ACC112 (cell line): Measurements from ENCODE around the gene HSF4.

Experiments
- H2AFZ ChIP-seq: fragments of 200-600 bp; sonication (generic); one replicate; pipeline ENCODE4 v1.6.0; 2017; ENCODE audit warnings: antibody characterized with exemption, low read length; ENCODE audit not compliant: unreplicated experiment
- H3K27ac ChIP-seq: fragments of 200-600 bp; sonication (generic); 2 replicates; pipeline ENCODE4 v1.5.1; 2014; ENCODE audit warnings: low read depth, mild to moderate bottlenecking, antibody characterized with exemption, low read length, moderate library complexity
- H3K27me3 ChIP-seq: fragments of 200-600 bp; sonication (generic); 2 replicates; pipeline ENCODE4 v1.6.1; 2014; ENCODE audit warnings: mild to moderate bottlenecking, antibody characterized with exemption, low read length, moderate library complexity, mixed read lengths; ENCODE audit not compliant: insufficient read depth
- H3K36me3 ChIP-seq: fragments of 200-600 bp; sonication (generic); 2 replicates; pipeline ENCODE4 v1.6.1; 2016; ENCODE audit warnings: mild to moderate bottlenecking, antibody characterized with exemption, low read length, moderate library complexity, mixed read lengths; ENCODE audit not compliant: insufficient read depth
- H3K4me1 ChIP-seq: fragments of 200-600 bp; sonication (generic); one replicate; pipeline ENCODE4 v1.6.1; 2016; ENCODE audit warnings: low read length, mixed read lengths; ENCODE audit not compliant: insufficient read depth, unreplicated experiment, control insufficient read depth
- H3K4me3 ChIP-seq: fragments of 200-600 bp; sonication (generic); 2 replicates; pipeline ENCODE4 v1.5.1; 2014; ENCODE audit warnings: mild to moderate bottlenecking, low read depth, low read length
- H3K79me2 ChIP-seq: fragments of 200-600 bp; sonication (generic); one replicate; pipeline ENCODE4 v1.6.0; 2016; ENCODE audit warnings: low read length; ENCODE audit not compliant: control insufficient read depth, unreplicated experiment, insufficient read depth

HSF4 gene

GRCh38 chr16:67141391-67141790 lies 23.2 kb upstream of the HSF4 start:
- Histone ChIP-seq H3K27ac (no peak overlapping the region), H3K4me1 (no peaks in the 10 kb centered on the region), H3K27me3 (no peaks in the 10 kb centered on the region), H3K79me2 (no peaks in the 10 kb centered on the region), H3K36me3 (peaks cover 23% of the 10 kb centered on the region), H2AFZ (no peak overlapping the region), H3K4me3 (no peak overlapping the region)

- H3K79me2 ChIP-seq, result no peaks in the 10 kb centered on the region
- H3K4me1 ChIP-seq, result no peaks in the 10 kb centered on the region
- H3K27me3 ChIP-seq, result no peaks in the 10 kb centered on the region
- no peak overlapping the region for H2AFZ ChIP-seq
- peaks cover 24% of the 10 kb centered on the region for H3K36me3 ChIP-seq
- no peak overlapping the region for H3K4me3 ChIP-seq
- H3K27ac ChIP-seq, result no peak overlapping the region
Measured at GRCh38 chr16:67142342-67142741, 22.2 kb upstream of the HSF4 start.

- H3K4me3 ChIP-seq, result no peak overlapping the region
- H3K27me3 ChIP-seq, result no peaks in the 10 kb centered on the region
- no peak overlapping the region for H2AFZ ChIP-seq
- peaks cover 35% of the 10 kb centered on the region for H3K36me3 ChIP-seq
- H3K79me2 ChIP-seq, result peaks cover 6% of the 10 kb centered on the region
- H3K4me1 ChIP-seq, result no peaks in the 10 kb centered on the region
- H3K27ac ChIP-seq, result no peak overlapping the region
Measured at GRCh38 chr16:67144943-67145342, 19.6 kb upstream of the HSF4 start.

- Histone ChIP-seq H3K4me3 (no peak overlapping the region), H3K36me3 (peaks cover 28% of the 10 kb centered on the region), H3K4me1 (no peaks in the 10 kb centered on the region), H2AFZ (no peak overlapping the region), H3K27me3 (no peaks in the 10 kb centered on the region), H3K27ac (no peak overlapping the region), H3K79me2 (peaks cover 6% of the 10 kb centered on the region)
Measured at GRCh38 chr16:67145746-67146145, 18.8 kb upstream of the HSF4 start.

GRCh38 chr16:67146523-67147357 lies 17.8 kb upstream of the HSF4 start:
- Histone ChIP-seq H3K4me3 (no peak overlapping the region), H3K79me2 (peaks cover 6% of the 10 kb centered on the region), H3K4me1 (peaks cover 7% of the 10 kb centered on the region), H3K36me3 (peaks cover 20% of the 10 kb centered on the region; the same call in 1 of the 2 replicates), H2AFZ (no peak overlapping the region), H3K27ac (no peak overlapping the region), H3K27me3 (no peaks in the 10 kb centered on the region)

- H3K4me1 ChIP-seq, result peaks cover 7% of the 10 kb centered on the region
- no peak overlapping the region for H3K27ac ChIP-seq
- no peak overlapping the region for H3K4me3 ChIP-seq
- peaks cover 6% of the 10 kb centered on the region for H3K79me2 ChIP-seq
- peaks cover 20% of the 10 kb centered on the region; the same call in 1 of the 2 replicates for H3K36me3 ChIP-seq
- no peak overlapping the region for H2AFZ ChIP-seq
- H3K27me3 ChIP-seq, result no peaks in the 10 kb centered on the region
Measured at GRCh38 chr16:67147437-67148140, 17.0 kb upstream of the HSF4 start.

GRCh38 chr16:67148221-67148620 lies 16.3 kb upstream of the HSF4 start:
- peaks cover 6% of the 10 kb centered on the region for H3K79me2 ChIP-seq
- H2AFZ ChIP-seq, result no peak overlapping the region
- H3K4me1 ChIP-seq, result peaks cover 7% of the 10 kb centered on the region
- no peak overlapping the region for H3K27ac ChIP-seq
- peaks cover 20% of the 10 kb centered on the region; the same call in 1 of the 2 replicates for H3K36me3 ChIP-seq
- H3K27me3 ChIP-seq, result no peaks in the 10 kb centered on the region
- no peak overlapping the region for H3K4me3 ChIP-seq

- Histone ChIP-seq H3K27me3 (no peaks in the 10 kb centered on the region), H3K27ac (no peak overlapping the region), H3K36me3 (peaks cover 18% of the 10 kb centered on the region; the same call in 1 of the 2 replicates)
Measured at GRCh38 chr16:67148656-67149275, 15.8 kb upstream of the HSF4 start.

GRCh38 chr16:67149276-67150046 lies 15.1 kb upstream of the HSF4 start:
- Histone ChIP-seq H3K4me1 (peaks cover 7% of the 10 kb centered on the region), H2AFZ (no peak overlapping the region), H3K36me3 (peaks cover 15% of the 10 kb centered on the region; the same call in 1 of the 2 replicates), H3K27me3 (no peaks in the 10 kb centered on the region), H3K27ac (no peak overlapping the region), H3K79me2 (peaks cover 6% of the 10 kb centered on the region), H3K4me3 (peak overlapping the region; percentile 86)

More at GRCh38 chr16:67148656-67149275, 15.8 kb upstream of the HSF4 start:
- Histone ChIP-seq H2AFZ (no peak overlapping the region), H3K4me3 (no peak overlapping the region), H3K4me1 (peaks cover 7% of the 10 kb centered on the region), H3K79me2 (peaks cover 6% of the 10 kb centered on the region)
